GM19372 (cell line): ENCODE measurements around the gene NTN1.
"Not testable (repeated sequence)": the region's sequence is repeated elsewhere in the genome, so short reads cannot be mapped to it uniquely, and the experiment has no call there.

Experiments used
- ATAC-seq: cut with Tn5 transposase; IDR thresholded peaks from one replicate; pipeline ENCODE4 v1.9.1; 2021; ENCODE audit warnings: mild to moderate bottlenecking, low read depth, moderate library complexity; ENCODE audit not compliant: unreplicated experiment

NTN1 gene

GRCh38 chr17:9074131-9074530 is 52.8 kb downstream of the NTN1 start:
- ATAC-seq: no peak

GRCh38 chr17:9079461-9080103 is 58.3 kb downstream of the NTN1 start:
- ATAC-seq: no peak

DNA sequence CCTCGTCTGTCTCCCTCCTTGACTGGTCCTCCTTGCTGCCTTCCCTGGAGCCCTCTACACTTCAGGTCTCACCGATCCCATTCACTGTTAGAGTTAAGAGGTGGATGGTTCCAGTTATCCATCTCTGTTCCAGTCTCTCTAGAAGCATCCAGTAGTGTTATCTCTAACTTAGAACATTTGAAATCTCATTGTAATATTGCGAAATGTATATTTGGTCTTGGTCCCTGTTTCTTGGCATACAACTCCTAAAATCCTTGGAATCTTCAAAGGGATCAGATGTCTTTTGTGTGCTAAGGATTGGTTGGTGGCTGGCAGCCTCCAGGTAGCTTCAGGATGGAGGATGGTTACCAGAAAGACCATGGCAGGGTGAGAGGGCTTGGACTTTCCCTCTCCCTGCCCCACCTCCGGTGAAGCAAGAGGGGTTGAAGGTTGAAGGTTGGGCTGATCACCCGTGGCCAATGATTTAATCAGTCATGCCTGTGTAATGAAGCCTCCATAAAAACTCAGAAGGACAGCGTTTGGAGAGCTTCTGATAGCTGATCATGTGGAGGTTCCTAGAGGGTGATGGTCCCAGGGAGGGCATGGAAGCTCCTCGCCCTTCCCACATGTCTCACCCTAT is 59.1 kb downstream of the NTN1 start:
- no peak for ATAC-seq

DNA sequence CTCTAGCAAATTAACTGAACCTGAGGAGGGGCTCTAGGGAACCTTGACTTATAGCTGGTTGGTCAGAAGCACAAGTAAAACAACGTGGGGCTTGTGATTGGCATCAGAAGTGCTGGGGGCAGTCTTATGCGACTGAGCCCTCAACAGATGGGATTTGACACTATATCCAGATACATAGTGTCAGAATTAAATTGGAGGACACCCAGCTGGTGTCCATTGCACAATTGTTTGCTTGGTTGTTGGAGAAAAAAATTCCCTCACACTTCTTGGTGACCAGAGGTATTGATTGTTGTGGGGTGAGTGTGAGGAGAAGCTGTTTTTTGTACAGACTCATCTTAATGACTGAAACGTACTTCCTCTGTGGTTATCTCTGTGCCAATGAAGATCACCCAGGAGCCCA is 59.7 kb downstream of the NTN1 start:
- ATAC-seq: no peak

GRCh38 chr17:9086577-9086976 is 65.3 kb downstream of the NTN1 start:
- ATAC-seq: no peak

GRCh38 chr17:9087921-9088320 is 66.6 kb downstream of the NTN1 start:
- ATAC-seq: no peak

DNA sequence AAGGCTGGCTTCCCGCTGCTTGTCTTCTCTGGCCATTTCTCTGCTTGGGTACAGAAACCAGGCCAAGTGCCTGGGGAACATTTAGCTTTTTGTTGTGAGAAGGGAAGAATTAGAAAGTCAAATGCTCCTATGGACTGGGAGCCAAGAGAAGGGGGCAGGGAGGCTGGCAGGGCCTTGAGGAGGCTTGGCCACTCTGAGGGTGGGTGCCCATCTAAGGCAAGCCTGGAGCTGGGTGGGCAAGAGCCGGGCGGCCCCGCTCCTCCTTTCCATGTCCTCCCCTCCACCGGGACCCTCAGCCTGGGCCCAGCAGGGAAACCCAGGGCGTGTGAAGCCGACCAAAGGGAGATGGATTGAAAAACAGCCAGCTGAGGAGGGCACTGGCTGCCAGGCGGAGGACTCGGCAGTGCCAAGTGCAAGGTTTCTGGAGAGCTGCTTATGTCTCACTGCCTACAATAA is 69.4 kb downstream of the NTN1 start:
- no peak for ATAC-seq

GRCh38 chr17:9094193-9094592 is 72.9 kb downstream of the NTN1 start:
- no peak for ATAC-seq

DNA sequence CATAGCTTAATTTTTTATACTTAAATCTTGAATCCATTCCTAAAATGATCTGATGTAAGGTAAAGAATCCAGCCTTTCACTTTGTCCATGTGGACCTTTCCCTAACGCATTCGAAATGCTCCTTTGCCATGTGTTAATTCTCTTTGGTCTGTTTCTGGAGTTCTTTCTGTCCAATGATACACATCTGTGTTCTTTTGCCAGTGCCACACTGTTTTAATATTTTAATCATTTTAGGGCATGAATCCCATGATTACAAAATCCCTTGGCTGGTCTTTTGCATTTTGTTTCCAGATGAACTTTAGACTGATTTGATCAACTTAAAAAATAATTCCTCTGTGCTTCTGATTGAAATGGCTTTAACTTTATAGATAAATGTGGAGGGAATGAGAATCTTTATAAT is 74.1 kb downstream of the NTN1 start:
- no peak for ATAC-seq

DNA sequence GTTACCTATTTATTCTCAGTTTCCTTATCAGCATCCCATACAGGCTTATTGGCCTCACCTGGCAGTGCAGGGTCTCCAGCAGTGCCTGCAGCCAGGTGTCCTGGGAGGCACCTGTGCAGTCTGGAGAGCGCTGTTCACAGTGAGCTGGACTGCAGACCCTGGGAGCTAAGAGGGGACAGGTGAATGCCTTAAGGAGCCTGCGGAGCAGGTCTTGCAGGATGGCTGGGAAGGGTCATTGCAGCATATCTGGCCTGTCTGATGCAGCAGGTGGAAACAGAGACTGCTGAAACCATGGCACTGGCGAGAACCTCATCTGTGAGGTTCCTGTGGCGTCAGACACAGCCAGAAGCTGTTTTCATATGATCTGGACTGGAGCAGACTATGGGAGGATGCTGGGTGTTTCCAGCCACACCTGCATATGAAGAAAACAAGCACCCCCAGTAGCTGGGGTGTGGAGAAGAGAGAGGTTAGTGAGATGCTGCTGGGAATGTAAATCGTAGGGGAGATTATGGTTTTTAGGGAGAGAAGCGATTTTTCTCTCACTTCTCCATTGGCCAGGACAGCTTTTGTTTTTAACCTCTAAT is 77.0 kb downstream of the NTN1 start:
- ATAC-seq: no peak

DNA sequence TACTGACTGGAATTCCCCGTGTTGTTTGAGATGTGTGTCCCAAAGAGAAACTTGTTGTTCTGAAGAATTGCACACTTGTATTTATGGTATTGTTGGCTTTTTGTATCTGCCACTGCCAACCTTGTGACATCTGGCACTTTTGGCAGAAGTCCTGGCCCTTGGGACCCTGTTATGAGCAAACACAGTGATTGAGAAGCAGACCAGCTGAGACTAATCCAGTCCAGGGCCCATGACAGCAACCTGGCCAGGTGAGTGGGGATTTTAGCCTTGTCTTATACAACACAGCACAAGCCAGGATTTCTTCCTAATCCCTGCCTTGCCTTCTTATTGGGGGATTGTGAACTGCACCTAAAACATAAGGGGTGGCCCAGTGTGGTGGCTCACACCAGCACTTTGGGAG is 80.0 kb downstream of the NTN1 start:
- no peak for ATAC-seq

- ATAC-seq: not testable (repeated sequence)
These were observed 81.9 kb downstream of the NTN1 start for GRCh38 chr17:9103193-9103592.

- no peak for ATAC-seq
These were observed 83.2 kb downstream of the NTN1 start for GRCh38 chr17:9104370-9105041.

GRCh38 chr17:9105068-9105868 is 84.0 kb downstream of the NTN1 start:
- no peak for ATAC-seq

GRCh38 chr17:9106278-9106677 is 85.0 kb downstream of the NTN1 start:
- ATAC-seq: not testable (repeated sequence)

DNA sequence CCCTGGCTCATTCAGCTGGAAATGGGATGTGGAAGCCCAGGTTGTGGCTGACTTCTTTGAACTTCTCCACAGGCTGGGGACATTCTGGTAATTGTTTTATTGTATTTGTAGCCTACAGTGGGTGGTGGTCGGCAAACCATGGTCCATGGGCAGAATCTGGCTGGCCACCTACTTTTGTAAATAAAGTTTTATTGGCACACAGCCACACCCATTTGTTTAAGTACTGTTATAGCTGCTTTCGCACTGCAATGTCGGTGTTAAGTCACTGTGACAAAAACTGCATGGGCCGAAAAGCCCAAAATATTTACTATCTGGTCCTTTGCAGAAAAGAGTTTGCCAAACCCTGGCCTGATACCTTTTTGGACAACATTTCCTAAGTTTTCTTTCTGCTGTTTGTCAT is 86.2 kb downstream of the NTN1 start:
- no peak for ATAC-seq

DNA sequence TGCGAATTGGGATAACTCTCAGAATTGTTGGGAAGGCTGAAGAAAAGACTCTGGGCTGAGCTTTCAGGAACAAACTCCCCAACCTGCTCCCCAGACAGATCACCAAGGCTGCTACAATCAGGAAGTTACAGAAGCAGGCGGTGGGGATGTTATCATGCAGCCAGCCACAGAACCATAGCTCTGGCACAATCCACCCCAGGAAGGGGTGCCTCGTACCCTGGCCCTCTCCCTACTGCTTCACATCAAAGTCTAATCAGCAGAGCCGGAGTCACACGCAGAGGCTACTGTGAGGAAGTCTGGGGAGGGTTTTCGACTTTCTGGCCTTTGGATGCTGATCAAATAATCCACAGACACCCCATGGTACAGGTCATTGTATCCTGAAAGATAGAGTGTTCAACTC is 86.8 kb downstream of the NTN1 start:
- ATAC-seq: no peak

- no peak for ATAC-seq
These were observed 88.6 kb downstream of the NTN1 start for GRCh38 chr17:9109933-9110332.

DNA sequence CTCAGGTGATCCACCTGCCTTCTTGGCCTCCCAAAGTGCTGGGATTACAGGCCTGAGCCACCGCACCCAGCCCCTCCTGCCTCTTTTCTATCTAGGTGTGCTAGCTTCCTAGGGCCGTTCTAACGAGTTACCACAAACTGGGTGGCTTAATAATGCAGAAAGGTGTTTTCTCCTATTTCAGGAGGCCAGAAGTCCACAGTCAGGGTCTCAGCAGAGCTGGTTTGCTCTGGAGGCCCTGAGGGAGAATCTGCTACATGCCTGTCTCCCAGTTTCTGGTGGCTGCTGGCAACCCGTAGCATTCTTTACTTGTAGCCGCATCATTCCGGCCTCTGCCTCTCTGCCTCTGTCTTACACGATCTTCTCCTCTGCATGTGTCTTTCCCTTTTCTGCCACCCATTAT is 89.2 kb downstream of the NTN1 start:
- ATAC-seq: no peak

DNA sequence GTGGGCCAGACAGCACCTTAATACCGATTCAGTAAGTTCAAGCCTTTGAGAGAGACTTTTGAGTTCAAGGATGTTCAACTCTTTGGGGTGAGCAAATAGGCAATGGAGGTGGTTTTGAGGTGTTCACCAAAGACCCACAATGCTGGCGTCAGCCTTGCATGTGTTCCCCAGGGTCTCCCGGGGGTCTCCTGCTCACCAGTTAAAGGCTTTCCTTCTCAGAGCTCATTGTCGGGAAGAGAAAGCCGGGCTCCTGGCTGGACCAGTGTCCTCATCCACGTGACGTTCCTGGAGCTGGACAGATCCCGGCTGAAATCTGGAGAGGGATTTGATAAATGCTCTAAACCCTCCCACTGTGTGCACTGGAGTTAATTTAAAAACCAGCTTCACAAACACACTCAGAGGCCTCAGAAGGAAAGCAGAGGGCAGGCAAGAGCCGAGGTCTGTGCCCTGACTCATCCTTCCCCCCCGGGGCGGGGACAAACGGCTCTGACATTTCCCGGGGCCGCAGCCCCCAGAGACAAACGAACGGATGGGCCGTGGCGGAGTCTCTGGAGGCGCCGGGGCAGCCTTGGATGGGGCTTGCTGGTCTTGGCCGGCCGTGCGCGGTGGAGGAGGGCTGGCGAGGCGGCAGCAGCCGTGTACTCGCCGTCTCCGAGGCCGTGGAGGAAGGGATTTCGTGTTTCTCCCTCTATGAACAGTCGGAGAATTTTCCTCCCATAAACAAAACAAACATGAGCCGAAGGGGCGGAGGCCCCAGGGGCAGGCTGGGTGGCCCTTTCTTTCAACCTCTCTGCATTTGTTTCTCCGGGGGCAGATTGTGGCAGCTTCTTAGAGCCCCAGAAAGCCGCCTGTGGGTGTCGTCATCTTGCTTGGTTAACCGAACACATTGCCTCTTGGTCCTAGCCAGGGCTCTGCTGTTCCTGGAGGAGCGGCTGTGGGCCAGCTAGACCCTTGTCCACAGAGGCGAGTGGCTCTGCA is 94.2 kb downstream of the NTN1 start:
- no peak for ATAC-seq
